Upper lobe of left lung (tissue), 4 donors: Measurements from ENCODE around the gene SLC26A8.

Experiments
- CTCF ChIP-seq, 6 experiments: fragments of 450-650 bp in 4 of 6; fragments of 200-600 bp in 2 of 6; sonication (generic) in 2 of 6; IDR thresholded peaks; one replicate each; pipeline ENCODE4 v1.5.1; 2016 to 2019; ENCODE audit warnings: antibody characterized with exemption in 6 of 6
- POLR2A ChIP-seq, 4 donors: fragments of 450-650 bp; IDR thresholded peaks; one replicate each; pipeline ENCODE4 v1.5.1; 2016 to 2017; ENCODE audit warnings: antibody characterized with exemption in 4 of 4, mild to moderate bottlenecking in 2 of 4

GRCh38 chr6:36064770-36065396 lies 40.4 kb upstream of the SLC26A8 start:
- TF ChIP-seq CTCF (IDR thresholded peaks at IDR 0.05) (no peak), POLR2A (IDR thresholded peaks at IDR 0.05) (no peak)
